ENCODE data around the gene BABAM2.

BABAM2 gene

DNA sequence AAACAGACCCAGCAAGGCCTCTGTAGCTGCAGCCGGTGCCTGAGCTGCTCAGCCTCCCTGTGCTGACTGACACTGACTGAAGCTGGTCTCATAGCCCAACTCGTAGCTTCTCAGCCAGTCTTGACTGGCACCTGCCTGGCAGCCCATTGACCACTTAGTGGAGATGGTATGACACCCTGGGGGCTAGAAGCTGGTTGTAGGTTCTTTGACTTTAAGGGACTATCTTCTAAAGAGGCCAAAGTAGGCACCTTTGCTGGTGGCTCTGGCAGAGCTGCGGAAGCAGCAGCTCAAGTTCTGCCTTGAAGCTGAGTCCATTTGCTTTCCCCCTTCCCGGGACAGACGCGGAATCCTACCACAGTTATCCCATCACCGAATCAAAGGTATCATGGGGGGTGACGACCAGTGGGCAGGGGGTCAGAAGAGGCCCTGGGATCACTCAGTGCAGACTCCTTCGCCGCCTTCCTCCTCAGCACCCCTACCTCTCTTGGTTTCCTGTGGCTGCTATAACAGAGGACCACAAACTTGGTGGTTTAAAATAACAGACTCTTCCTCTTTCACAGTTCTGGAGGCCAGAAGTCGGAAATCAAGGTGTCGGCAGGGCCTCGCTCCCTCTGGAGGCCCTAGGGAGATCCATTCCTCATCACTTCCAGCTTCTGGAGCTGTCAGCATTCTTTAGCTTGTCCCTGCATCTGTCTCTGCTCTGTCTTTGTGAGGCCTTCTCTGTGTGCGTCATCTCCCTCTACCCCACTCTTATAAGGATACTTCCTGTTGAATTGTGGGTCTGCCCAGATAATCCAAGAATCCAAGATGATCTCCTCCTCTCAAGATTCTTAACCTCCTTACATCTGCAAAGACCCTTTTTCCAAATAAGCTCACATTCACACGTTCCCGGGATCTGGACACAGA is 488.4 kb downstream of the BABAM2 start:
- no peak for DNase-seq (ENCODE audit: low read depth)
- H3K4me3 ChIP-seq (ENCODE audit: low read length): no peak overlapping the region
- TF ChIP-seq, protein P1, sequence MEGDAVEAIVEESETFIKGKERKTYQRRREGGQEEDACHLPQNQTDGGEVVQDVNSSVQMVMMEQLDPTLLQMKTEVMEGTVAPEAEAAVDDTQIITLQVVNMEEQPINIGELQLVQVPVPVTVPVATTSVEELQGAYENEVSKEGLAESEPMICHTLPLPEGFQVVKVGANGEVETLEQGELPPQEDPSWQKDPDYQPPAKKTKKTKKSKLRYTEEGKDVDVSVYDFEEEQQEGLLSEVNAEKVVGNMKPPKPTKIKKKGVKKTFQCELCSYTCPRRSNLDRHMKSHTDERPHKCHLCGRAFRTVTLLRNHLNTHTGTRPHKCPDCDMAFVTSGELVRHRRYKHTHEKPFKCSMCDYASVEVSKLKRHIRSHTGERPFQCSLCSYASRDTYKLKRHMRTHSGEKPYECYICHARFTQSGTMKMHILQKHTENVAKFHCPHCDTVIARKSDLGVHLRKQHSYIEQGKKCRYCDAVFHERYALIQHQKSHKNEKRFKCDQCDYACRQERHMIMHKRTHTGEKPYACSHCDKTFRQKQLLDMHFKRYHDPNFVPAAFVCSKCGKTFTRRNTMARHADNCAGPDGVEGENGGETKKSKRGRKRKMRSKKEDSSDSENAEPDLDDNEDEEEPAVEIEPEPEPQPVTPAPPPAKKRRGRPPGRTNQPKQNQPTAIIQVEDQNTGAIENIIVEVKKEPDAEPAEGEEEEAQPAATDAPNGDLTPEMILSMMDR (conservative IDR thresholded peaks at IDR 0.05; ENCODE audit: low read depth, low read length): no peak

DNA sequence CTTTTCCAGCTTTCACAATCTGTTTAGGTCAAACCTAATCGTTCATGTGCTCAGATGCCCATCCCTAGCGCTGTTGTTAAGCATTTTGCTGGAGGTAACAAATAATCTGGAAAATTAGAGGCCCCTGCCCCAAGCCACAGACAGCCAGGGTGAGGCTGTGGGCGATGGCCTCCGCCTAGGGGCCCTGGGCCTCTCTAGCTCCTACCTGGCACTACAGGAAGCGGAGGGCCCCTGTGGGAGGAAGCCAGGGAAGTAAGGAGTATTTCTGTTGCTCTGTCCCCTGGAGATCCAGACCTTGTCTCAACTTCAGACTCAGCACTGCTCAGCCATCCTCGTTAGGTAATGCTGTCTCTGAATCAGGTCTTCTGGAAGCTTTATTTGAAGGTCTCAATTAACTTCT is 489.7 kb downstream of the BABAM2 start:
- no peak for DNase-seq (ENCODE audit: low read depth)
- no peak overlapping the region for H3K4me3 ChIP-seq (ENCODE audit: low read length)
- TF ChIP-seq, protein P1 (conservative IDR thresholded peaks at IDR 0.05; ENCODE audit: low read depth, low read length): no peak

DNA sequence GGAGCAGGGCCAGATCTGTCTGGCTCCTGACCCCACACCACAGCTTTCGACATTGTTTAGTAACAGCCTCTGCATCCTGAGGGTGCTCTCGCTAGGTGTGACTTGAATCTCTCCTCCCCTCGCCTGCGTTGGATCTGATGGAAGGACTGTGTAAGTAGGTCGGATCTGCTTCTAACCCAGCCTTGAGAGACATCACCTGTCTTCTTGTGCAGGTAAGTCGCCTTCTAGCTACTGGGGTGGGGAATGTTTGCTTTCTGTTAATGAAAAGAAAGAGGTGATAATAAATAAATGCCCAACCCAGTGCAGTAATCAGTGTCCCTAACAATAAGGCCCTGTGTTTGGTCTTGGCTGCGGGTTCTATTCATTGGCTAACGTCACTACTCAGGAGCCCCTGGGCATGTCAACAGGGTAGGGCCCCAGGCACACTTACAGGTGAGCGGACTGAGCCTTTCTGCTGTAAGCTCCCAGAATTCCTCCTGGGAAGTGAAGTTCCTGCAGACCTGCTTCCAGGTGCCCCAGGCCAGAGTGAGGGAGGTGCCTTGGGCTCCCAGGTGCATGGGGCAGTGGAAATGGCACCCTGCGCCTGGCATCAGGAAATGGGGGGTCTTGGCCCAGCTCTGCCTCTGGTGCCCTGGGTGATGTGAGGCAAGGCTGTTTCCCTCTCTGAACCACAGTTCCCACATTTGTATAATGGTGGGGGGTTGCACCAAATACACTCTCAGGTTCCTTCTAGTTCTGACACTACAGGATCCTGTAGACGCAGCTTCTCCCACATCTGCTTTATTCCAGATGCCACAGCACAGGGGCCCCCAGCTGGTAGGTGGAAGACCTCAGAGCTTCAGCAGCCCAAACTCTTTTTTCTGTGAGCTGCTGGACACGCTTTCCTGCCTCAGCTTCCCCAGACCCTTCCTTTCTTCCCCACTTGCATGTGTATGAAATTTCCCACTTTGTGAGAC is 491.0 kb downstream of the BABAM2 start:
- TF ChIP-seq, protein P1 (conservative IDR thresholded peaks at IDR 0.05; ENCODE audit: low read depth, low read length): no peak
- H3K4me3 ChIP-seq (ENCODE audit: low read length): no peak overlapping the region
- no peak for DNase-seq (ENCODE audit: low read depth)

DNA sequence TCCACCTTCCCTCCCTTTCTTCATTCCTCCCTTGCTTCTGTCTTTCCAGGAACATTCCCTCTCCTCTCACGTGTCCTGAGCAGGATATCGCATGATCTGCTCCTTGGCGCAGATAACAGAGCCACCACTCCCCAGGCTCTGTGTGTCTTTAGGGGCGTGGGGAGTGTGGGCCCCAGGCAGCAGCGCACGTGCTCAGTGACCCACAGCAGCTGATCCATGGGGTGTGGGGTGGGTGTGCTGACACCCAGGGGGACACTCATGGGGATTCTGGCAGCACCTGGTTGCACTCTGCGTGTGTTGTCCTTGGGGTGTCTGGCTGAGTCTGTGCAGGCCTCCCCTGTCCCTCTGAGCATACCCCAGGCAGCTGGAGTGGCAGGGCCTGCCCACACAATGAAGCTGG is 492.2 kb downstream of the BABAM2 start:
- no peak for DNase-seq (ENCODE audit: low read depth)
- TF ChIP-seq, protein P1 (conservative IDR thresholded peaks at IDR 0.05; ENCODE audit: low read depth, low read length): no peak
- H3K4me3 ChIP-seq (ENCODE audit: low read length): no peak overlapping the region

DNA sequence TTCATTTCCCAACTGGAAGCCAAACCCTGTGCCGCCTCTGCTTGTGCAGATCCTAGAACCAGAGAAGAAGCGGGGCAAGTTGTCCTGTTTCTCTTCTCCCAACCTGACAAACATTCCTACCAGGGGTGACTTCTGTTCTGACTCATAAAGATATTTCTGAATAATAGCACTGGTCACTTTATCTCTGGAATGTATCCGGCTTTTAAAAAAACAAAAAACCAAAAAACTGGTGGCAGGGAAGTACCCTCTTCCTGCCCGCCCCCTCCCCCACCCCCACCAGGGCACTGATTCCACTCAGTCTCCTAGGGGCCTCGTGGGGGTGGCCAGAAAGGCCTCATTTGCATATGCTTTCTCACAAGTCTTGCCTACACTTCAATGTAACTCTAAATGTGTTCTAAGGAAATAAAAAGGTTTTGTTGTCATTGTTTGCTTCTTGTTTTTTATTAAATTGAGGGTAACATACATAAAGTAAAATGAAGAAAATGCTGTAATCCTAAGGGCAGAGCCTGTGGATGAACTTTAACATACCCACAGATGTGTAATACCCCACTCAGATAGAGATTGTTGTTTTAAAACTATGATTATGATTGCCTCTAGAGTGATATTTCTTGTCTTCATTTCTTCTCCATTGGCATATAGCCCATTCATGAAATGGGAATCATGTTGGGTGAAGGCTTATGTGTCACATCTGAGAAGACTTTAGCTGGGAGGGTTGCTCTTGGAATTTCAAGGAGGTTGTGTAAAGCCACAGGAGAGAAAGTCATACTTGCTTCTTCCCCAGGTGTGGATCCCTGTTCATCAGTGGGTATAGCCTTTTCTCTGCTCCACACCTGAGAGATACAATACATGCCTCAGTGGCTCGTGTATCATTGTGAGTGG is 496.8 kb downstream of the BABAM2 start:
- DNase-seq (ENCODE audit: low read depth): no peak
- no peak overlapping the region for H3K4me3 ChIP-seq (ENCODE audit: low read length)
- TF ChIP-seq, protein P1 (conservative IDR thresholded peaks at IDR 0.05; ENCODE audit: low read depth, low read length): no peak
